Suppressor macrophage (primary cell): ENCODE measurements around the gene CDH4.

Source experiments
- DNase-seq, 4 experiments: peaks; one replicate each; pipeline ENCODE4 v3.0.0-alpha.2; 2020 to 2022

The CDH4 gene

DNA sequence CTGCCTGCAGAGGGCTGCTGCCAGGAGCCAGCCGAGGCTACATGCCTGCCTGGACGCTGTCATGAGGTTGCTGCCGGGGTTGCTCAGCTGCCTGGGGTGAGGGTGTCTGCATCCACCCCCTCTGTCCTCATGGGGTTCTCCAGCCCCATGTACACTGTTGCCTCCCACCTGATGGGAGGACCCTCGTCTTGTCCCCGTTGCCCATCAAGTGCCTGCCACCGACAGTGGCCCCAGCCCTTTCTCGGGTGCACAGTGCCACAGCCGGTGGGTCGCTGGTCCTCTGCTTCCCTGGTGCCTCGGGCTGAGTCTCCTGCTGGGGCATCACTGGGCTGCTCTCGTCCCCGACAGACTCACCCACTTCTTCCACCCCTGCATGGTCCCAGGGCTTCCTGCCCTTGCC, 313.7 kb downstream of the CDH4 start:
- DNase-seq, result no peak

DNA sequence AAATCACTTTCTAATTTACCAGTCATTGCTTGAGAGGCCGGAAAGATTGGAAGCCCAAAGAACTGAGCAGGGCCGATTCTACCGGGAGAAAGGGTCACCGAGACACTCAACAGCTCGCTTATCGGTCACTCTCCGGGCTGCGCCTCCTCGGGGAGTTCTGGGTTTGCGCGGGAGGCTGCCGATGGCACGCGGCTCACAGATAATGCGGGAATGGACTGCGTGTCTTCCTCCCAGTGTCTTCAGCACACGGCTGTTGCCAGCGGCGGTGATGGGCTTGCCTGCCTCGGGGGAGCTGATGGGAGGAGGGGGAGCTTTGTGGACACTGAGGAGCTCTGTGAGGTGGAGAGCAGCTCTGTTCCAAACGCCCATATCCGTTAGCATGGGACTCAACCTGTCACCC, 314.6 kb downstream of the CDH4 start:
- DNase-seq, result no peak

DNA sequence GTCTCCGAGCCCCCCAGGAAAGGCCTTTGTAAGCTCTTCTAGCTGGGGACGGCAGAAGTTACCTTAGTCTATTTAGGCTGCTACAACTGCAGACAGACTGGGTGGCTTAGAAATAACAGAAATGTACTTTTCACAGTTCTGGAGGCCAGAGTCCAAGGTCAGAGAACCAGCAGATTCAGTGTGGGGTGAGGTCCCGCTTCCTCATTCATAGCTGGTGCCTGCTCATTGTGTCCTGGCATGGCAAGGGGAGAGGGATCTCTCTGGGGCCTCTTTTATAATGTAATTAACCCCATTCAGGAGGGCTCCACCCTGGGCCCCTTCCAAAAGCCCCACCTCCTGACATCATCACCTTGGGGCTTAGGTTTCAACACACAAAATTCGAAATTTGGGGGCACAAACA, 315.1 kb downstream of the CDH4 start:
- no peak for DNase-seq

DNA sequence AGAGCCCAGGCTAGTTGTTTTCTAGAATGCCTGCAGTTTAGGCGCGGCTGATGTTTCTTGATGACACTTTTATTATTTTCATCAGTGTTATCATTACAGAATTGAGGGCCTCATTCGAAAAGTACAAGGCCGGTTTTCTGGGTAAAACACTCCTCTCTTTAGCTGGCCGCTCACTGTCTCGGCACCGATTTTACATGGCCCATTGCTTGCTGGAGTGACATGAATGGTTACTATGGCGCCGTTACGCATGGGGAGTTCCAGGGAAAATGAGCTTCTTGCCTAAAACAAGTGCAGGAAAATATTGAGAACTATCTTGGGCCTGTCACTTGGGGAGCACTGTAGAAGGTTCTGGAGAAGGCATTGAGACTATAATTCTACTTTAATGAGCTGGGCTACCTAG, 317.8 kb downstream of the CDH4 start:
- no peak for DNase-seq

DNA sequence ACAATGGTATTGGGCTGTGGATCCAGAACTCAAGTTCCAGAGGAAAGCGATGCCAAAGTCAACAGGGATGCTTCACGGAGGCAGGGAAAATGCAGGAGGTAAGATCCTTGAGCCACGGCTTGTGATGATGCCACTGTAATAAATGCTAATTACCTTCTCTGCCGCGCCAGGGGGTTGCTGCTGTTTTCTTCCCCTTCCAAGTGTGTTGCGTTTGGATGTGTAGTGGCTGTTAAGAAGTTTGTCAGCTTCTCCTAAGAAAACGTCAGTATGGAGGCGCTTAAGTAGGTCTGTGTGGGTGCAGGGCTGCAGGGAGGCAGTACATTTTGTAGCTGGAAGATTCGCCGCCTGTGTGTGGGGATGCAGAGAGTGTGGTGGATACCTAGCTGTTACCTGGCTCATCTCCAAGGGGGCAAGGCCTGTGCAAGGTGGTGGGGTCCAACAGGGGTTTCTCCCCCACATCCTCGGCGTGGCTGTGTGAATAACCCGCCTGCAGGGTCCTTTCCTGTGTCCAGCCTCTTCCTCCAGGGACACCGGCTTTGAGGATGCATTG, 318.7 kb downstream of the CDH4 start:
- DNase-seq, result no peak

DNA sequence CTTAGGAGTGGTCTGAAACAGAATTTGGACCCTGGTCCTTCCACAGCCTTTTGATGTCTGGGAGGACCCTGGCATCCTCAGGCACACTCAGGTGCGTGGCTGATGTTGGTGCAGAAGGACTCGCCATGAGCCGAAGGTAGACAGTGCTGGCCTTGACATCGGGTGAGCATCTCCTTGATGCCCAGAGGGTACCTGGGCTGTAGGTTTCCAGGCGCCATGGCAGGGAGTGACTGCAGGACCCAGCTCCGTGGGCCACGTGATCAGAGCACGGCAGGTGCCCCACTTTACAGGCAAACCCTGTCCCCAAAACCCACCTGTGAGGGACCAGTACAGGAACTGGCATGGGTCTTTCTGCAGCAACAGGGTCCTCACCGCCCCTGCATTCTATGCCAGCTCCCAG, 319.2 kb downstream of the CDH4 start:
- no peak for DNase-seq

DNA sequence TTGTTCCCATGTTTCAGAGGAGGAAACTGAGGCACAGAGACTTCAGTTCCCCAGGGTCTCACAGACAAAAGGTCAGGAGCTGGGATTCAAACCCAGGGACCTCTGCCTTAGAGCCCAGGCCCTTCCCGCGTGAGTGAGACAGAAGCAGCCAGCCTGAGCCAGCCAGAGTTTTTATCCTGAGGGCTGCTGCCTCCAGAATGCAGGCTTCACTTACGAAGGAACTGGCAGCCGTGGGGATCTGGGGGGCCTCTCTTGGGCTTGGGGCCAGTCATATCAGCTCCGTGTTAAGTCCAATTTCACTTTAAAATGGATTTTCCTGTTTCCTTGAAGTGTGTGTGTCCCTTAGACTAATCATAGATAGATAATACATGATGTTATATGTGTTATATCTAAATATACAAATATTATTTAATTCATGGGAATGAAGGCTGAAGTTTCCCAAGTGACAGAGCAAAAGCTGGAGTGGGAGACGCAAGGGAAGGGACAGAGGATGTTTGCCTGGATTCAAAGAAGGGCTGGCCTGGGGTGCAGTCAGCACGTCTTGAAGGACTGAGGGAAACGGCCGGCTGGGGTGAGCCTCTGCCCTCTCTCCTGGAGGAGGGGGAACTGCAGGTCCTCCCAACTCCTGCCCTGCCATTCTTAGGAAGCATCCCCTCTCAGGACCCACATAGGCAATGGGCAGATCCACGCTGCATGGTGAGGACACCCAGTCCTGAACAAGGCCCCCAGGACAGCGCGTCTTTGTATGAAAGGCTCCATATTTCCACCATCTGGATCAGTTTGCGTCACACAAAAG, 320.1 kb downstream of the CDH4 start:
- no peak for DNase-seq

DNA sequence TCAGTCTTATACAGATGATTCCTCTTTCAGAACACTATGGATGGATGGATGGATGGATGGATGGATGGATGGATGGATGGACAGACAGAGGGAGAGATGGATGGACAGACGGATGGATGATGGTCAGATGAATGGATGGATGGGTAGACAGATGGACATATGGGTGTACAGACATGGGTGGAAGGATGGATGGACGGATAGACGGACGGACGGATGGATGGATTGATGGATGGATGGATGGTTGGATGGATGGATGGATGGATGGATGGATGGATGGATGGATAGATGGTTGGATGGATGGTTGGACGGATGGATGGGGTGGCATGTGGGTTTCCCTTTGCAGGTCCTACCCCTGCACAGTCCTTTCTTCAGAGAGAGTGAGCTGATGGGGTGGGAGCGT, 320.7 kb downstream of the CDH4 start:
- no peak for DNase-seq

DNA sequence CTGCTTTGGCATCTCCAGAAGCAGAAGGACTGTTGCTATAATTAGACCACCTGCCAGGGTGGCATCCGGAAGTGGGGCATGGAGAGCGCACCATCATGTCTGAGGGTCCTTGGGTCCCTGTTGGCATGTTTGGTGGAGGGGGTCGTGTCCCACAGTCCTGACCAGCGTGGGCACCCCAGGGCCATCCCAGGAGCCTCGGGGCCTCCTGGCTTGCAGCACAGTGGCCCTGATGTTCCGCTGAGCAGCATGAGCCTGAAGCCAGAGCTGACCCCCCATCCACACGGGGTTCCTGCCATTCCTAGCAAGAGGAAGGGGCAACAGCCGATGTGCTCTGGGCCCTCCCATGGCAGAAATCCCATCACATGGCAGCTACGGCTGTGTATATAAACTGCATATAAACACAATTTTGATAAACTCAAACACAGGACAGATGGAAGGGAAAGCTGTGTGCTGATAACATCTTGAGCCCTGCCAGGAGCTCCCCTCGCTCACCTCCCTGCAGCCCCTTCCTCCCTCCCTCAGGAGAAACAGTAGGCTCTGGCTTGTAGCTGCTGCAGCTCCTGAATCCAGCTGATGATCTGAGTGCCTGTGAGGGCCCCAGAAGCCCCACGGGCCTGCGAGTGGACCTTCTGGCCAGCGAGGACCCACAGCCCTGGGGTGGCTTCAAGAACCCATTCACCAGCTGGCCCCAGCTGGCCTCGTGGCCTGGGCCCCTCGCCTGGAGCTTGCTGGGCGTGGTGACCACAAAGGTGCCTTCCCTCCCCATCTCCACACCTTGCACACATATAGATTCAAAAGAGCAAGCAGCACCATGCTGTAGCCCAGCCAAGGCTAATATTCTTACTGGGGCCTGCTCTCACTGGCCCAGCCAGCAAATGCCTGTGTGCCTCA, 321.6 kb downstream of the CDH4 start:
- DNase-seq, result no peak

DNA sequence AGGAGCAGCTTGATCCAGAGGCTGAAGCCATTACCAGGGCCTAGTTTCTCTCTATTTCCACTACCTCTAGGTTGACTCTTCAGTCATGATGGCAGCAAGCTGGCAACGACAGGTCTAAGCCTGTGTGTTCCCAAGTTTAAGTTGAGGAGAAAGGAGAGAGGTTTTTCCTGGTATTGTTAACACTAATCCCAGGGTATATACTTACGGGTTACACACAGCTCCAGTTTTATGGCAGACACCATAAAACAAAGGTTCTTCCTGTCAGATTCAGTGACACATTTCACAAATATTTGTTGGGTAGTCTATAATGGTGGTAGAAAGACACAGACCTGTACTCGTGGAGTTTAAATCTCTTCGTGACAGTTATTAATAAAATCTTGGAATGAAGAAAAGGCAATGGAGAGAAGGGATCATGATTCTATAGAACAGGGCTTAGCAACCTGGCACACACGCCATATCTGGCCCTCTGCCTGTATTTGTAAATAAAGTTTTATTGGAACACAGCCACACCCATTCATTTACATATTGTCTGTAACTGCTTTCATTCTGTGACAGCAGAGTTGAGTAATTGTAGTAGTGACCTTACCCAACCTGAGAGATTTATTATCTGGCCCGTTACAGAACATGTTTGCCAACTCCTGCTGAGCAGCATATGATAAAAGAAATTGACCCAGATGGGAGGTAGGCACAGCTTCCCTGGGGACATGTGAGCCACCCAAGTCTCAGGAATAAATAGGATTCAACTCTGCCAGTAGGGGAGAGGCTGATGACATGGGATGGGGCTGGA, 323.3 kb downstream of the CDH4 start:
- DNase-seq, result no peak

DNA sequence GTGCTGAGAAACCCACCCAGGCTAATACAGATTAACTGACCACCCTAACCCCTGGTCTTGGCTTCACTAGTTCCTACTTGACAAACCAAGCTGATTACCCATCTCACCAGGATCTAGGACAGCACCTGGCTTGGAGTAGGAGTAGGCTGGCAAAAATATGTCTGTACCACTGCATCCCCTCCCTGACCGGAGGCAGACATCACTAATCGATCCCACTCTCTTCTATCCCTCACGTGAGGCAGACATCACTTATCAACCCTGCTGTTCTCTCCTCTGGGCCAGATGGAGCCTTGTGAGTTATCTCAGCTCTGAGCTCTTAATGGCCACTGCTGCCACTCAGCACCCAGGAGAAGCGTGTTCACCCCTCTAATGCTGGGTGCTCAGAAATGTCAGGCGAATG, 324.3 kb downstream of the CDH4 start:
- no peak for DNase-seq

DNA sequence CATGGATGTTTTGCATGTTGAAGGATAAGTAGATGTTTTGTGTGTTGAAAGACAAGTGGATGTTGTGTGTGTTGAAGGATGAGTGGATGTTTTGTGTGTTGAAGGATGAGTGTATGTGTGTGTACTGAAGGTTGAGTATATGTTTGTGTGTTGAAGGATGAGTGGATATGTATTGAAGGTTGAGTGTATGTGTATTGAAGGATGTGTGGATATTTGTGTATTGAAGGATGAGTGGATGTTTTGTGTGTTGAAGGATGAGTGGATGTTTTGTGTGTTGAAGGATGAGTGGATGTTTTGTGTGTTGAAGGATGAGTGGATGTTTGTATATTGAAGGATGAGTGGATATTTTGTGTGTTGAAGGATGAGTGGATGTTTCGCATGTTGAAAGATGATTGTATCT, 325.0 kb downstream of the CDH4 start:
- no peak for DNase-seq

DNA sequence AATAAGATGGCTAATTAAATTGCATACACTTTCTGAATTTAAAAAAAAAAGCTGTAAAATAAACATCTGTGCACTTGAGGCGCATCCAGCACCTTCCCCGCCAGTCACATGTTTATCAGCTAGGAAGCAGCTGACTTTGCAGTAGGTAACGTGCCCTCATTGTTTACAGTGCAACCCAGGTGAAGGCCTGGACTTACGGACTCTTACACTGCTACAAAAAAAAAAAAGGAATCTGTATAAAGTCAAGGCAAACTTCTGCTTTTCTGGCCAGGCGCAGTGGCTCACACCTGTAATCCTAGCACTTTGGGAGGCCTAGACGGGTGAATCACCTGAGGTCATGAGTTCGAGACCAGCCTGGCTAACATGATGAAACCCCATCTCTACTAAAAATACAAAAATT, 327.8 kb downstream of the CDH4 start:
- no peak for DNase-seq

DNA sequence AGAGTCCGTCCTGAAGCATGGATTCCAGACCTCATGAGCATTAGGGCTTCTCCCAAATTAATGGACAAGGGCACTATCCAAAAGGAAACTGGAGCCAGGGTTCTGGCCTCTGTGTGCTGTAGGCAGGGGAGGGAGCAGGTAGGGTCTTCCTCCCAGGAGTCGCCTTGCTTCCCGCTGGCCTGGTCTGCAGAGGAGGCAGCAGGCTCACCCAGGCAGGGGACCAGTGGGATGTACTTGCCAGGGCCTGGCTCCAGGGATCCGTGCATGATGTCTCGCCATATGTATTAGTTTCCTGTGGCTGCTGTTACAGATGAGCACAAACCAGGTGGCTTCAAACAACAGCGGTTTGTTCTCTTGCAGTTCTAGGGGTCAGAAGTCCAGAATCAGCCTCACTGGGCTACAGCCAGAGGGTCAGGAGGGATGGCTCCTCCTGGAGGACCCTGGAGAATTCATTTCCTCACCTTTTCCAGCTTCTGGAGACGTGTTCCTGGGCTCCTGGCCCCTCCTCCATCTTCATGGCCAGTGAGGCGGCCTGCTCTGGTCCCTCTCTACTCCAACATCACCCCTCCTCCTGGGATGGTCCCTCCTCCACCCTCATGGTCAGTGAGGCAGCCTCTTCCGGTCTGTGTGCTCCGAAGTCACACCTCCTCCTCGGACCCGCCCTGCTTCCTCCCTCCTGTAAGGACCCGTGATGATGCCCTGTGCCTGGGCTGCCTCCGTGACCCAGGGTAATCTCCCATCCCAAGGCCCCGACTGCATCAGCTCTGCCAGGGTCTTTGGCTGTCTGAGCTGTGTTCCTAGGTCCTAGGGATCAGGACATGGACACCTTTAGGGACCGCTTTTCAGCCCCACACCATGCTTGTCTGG, 329.1 kb downstream of the CDH4 start:
- DNase-seq, result no peak

DNA sequence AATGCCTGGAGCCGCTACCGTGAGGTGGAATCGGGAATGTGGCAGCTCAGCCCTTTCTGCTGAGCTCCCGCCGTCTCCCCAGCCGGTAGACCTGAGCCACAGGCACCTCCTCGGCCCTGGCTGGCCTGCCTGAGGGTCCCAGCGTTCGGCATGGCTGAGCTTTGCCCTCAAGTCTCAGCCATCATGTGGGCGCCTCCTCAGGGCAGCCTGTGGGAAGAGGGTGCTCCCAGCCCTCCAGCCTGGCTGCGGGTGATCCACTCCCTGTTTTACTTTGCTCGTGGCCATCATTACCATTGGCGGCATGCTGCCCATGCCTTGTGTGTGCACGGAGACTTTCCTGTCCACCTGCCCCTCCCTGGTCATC, 329.7 kb downstream of the CDH4 start:
- DNase-seq, result no peak

DNA sequence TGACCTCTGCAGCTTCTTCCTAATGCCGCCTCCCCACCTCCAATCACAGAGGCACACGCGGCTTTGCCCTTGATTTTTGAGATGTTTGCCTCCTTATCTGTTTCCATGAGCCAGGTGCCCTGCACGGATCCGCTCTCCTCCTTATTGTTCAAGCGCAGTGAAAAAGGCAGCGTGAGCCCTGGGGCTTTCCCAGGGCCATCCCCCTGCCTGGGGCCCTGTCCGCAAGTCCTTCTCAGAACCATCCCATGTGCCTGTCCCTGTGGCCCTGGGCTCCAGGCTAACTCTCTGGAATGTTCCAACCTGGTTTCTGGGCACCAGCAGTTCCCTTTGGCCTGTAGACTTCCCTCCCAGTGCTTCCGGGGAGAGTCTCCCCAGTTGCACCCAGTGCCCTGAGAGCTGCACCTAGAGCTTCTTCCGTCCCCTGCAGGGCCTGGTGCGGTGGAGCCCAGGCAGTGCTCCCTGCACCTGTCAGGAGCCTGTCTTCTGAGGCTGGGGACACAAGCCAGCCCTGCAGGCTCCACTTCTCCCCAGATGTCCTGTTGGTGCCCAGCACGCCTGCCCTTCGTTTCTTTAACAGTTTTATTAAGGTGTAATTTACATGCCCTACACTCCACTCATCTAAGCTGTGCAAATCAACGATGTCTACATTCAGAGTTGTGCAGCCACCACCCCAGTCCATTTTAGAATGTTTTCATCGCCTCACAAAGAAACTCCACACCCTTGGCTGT, 330.3 kb downstream of the CDH4 start:
- DNase-seq, result no peak

DNA sequence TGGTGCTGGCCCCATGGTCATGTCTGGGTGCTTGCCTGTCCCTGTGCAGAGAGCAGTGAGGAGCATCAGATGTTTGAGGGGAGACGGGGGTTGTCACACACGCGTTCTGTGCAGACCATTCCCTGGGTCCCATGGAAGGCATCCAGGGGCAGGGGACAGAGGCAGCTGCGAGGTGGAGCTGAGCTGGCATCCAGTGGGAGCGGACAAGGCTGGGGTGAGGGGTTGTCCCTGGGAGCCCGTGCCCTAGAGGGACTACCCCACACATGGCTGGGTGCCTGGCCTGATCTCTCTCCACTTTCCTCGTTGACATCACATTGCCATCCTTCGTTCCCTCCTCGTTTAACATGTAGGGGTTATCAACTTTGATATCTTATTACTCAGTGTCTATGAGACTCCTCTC, 331.3 kb downstream of the CDH4 start:
- no peak for DNase-seq

DNA sequence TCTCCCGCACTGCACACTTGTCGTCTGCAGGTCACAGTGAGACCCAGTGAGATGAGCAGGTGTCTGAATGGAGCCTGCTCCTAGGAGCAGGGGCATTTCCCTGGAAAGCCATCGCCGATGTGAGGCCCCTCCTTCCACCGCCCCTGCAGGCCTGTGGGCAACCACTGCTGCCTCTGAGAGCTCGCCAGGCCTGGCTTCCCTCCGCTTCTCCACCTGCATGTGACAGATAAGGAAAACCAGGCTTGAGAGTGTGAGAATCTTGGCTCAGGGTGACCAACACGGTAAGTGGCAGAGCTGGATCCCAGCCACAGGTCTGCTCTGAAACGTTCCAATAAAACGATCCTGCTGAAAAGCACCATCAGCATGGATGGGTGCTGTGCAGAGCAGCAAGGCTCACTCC, 332.8 kb downstream of the CDH4 start:
- DNase-seq, result no peak

DNA sequence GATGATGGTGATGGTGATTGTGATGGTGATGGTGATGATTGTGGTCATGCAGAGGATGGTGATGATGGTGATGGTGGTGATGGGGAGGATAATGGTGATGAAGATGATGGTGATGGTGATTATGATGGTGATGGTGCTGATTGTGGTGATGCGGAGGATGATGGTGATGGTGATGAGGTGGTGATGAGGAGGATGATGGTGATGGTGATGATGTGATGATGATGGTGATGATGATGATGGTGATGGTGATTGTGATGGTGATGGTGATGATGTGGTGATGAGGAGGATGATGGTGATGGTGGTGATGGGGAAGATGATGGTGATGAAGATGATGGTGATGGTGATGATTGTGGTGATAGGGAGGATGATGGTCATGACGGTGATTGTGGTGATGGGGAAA, 333.7 kb downstream of the CDH4 start:
- DNase-seq, result no peak

DNA sequence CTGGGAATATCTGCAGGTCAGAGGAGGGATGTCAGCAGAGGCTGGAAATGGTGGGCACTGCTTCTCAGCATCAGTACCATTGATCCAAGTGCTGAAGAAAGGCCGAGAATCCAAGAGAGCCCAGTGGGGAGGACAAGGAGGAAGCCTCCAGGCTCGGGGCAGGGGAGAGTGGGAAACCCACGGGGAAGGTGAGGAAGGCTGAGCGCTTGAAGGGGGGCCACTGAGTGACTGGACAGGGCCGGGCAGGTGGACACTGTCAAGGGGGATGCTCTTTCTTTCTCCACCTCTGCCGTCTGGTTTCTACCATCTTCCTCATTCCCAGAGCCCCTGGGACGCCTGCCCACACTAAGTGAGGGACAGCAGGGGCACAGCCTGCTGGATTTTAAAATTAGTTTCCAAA, 335.0 kb downstream of the CDH4 start:
- DNase-seq, result no peak

DNA sequence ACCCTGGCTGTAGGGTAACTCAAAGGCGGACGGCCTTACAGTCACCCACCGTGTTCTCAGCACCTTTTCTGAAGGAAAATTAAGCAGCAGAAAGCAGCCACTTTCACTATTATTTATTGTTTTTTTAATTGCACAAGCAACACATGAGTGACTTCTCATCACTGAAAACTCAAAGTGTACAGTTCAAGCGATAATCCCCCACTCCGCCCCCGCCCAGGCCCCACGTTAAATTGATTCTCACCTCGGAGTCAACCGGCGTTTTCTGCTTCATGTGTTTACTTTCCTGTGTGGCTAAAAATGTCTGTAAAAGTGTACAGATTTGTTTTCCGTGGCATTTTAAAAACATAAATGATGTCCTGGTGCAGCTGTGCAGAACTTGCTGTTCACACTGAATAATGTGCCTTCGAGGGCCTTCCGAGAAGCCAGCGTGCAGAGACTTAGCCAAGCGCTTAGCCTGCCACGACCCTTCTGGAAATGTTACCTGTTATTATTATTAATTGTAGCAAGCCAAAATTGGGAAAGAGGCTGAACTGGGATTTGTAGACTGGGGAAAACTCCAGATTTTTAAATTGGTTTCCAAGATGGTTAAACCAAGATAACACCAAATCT, 335.7 kb downstream of the CDH4 start:
- no peak for DNase-seq
